GM21526 (cell line): ENCODE data around the gene CTNS.

Experiments
- ATAC-seq: cut with Tn5 transposase; IDR thresholded peaks from one replicate; pipeline ENCODE4 v1.9.1; 2021; ENCODE audit warnings: moderate library complexity; ENCODE audit not compliant: unreplicated experiment, low FRiP score

Gene CTNS

GRCh38 chr17:3708366-3708765 lies 71.8 kb downstream of the CTNS start:
- no peak for ATAC-seq

GRCh38 chr17:3710951-3711383 lies 74.4 kb downstream of the CTNS start:
- peak; percentile 84 for ATAC-seq
